Measurements from ENCODE around the gene ATXN10.

Gene ATXN10

GRCh38 chr22:45629469-45630089 is 42.1 kb upstream of the ATXN10 start:
- DNase-seq (ENCODE audit: extremely low read depth, low read depth): no peak

GRCh38 chr22:45630436-45630835 is 41.2 kb upstream of the ATXN10 start:
- DNase-seq (ENCODE audit: extremely low read depth, low read depth): no peak
- TF ChIP-seq CTCF (IDR thresholded peaks at IDR 0.05; ENCODE audit: low read depth, low read length): no peak

More at GRCh38 chr22:45629469-45630089, 42.1 kb upstream of the ATXN10 start:
- no peak for TF ChIP-seq CTCF (IDR thresholded peaks at IDR 0.05; ENCODE audit: low read depth, low read length)

DNA sequence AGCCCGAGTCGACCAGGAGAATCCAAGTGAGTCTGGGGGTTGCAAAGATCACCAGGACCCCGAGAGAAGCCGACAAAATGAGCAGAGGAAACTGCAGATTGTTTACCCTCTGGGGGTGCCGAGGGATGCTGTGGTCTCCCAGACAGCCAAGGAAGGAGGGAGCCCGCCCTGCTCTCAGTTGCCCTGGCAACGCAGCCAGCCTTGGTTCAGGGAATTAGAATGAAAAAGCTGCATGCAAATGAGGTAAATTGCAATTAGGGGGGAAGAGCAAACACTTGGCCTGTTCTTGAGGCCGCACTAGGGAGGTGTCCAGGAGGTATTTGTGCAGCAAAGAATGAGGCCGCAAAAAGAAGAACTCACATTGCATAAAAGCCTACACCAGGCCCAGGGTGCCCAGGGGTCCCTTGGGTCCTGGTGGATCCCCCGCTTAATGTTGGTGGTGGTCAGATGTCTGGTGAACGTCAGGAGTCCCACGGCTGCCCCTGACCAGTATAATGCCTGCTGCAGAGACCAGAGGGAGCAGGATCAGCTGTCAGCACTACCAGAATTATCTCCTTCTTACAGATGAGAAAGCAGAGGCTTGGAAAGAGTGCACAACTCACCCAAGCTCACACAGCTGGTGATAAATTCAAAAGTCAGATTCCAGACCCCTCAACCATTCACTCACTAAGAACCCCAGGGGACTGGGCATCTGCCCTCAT is 40.3 kb upstream of the ATXN10 start:
- DNase-seq (ENCODE audit: extremely low read depth, low read depth): no peak
- TF ChIP-seq CTCF (IDR thresholded peaks at IDR 0.05; ENCODE audit: low read depth, low read length): no peak

- DNase-seq (ENCODE audit: extremely low read depth, low read depth): no peak
- no peak for TF ChIP-seq CTCF (IDR thresholded peaks at IDR 0.05; ENCODE audit: low read depth, low read length)
Observed at GRCh38 chr22:45631841-45632238, 39.8 kb upstream of the ATXN10 start.

DNA sequence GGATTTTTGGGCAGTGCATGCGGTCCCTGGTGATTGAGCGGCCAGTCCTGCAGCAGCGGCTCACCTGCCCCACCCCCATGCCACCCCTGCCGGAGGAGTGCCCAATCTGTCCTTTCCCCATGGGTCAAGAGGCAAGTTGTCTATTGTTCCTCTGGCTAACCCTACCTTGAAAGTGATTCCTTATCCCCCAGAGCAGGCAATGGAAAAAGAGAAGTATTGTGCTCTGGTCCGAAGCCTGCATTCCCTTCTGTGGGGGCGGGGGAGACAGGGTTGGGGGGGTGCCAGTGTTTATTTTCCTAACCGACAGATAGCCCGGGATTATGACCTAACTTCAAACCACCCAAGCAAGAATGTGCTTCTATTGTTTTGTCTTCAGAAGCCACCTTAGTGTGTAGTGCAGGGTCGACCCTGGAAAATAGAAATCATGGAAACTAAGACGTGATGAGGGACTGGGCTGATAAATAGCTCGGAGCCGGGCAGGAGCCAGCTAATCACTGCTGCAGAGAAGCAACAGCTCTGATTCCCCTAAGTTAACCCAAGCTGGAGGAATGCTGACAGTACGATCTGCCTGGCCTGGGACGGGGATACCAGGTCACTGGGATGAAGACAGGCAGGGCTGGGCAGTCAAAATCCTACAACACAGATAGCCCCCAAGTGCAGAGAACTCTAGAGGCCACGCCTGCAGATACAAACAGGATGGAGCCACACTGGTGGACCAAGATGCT is 38.7 kb upstream of the ATXN10 start:
- no peak for DNase-seq (ENCODE audit: extremely low read depth, low read depth)
- TF ChIP-seq CTCF (IDR thresholded peaks at IDR 0.05; ENCODE audit: low read depth, low read length): no peak

- no peak for TF ChIP-seq CTCF (IDR thresholded peaks at IDR 0.05; ENCODE audit: low read depth, low read length)
- no peak for DNase-seq (ENCODE audit: extremely low read depth, low read depth)
Observed at GRCh38 chr22:45636683-45637082, 35.0 kb upstream of the ATXN10 start.

- DNase-seq (ENCODE audit: extremely low read depth, low read depth): no peak
- TF ChIP-seq CTCF (IDR thresholded peaks at IDR 0.05; ENCODE audit: low read depth, low read length): no peak
Observed at GRCh38 chr22:45638197-45638596, 33.4 kb upstream of the ATXN10 start.

Data from AG09319 (cell line).